ENCODE measurements around the gene ITK.

The ITK gene

GRCh38 chr5:157252711-157253465 lies 72.2 kb downstream of the ITK start:
- DNase-seq = no peak

- DNase-seq = no peak
These were observed 72.9 kb downstream of the ITK start for GRCh38 chr5:157253547-157253946.

- DNase-seq = no peak
These were observed 77.8 kb downstream of the ITK start for GRCh38 chr5:157258450-157258849.

- DNase-seq = no peak
These were observed 79.1 kb downstream of the ITK start for GRCh38 chr5:157259699-157260098.

- DNase-seq = no peak
These were observed 83.0 kb downstream of the ITK start for GRCh38 chr5:157263496-157264090.

- peak; percentile 22 for DNase-seq
These were observed 85.2 kb downstream of the ITK start, which contains the start of gene CYFIP2 for GRCh38 chr5:157265714-157266285. Gene CYFIP2, plus strand, starts transcription at chr5:157266123. Its CDS starts 19,239 bp downstream, at chr5:157285362.

- peak; percentile 10 for DNase-seq
These were observed 85.8 kb downstream of the ITK start for GRCh38 chr5:157266286-157267007.

- no peak for DNase-seq
These were observed 86.4 kb downstream of the ITK start for GRCh38 chr5:157267025-157267424.

GRCh38 chr5:157267761-157268480 lies 87.3 kb downstream of the ITK start:
- no peak for DNase-seq

- DNase-seq = no peak
These were observed 88.6 kb downstream of the ITK start for GRCh38 chr5:157269165-157269671.

- no peak for DNase-seq
These were observed 89.2 kb downstream of the ITK start for GRCh38 chr5:157269761-157270272.

- no peak for DNase-seq
These were observed 90.1 kb downstream of the ITK start for GRCh38 chr5:157270771-157271170.

GRCh38 chr5:157271740-157272271 lies 91.2 kb downstream of the ITK start:
- no peak for DNase-seq

- no peak for DNase-seq
These were observed 92.5 kb downstream of the ITK start for GRCh38 chr5:157273131-157273556.

- no peak for DNase-seq
These were observed 94.8 kb downstream of the ITK start for GRCh38 chr5:157275403-157275802.

GRCh38 chr5:157278319-157279037 lies 97.8 kb downstream of the ITK start:
- no peak for DNase-seq

- no peak for DNase-seq
These were observed 99.1 kb downstream of the ITK start for GRCh38 chr5:157279605-157280239.

- DNase-seq = no peak
These were observed 100.3 kb downstream of the ITK start for GRCh38 chr5:157280927-157281326.

- no peak for DNase-seq
These were observed 101.5 kb downstream of the ITK start for GRCh38 chr5:157282150-157282549.

GRCh38 chr5:157283434-157283833 lies 102.8 kb downstream of the ITK start:
- DNase-seq = no peak
